NT2/D1 (cell line): ENCODE measurements around the gene ZNFX1.

ENCODE experiments used
- YY1 ChIP-seq: IDR thresholded peaks from 2 replicates; pipeline ENCODE4 v1.6.1; 2011; ENCODE audit not compliant: insufficient read length, insufficient read depth
- ZNF274 ChIP-seq: IDR thresholded peaks from 2 replicates; pipeline ENCODE4 v1.6.1; 2011; ENCODE audit warnings: mild to moderate bottlenecking, low read depth, low read length

GRCh38 chr20:49231471-49231870 lies 46.4 kb downstream of the ZNFX1 start:
- TF ChIP-seq YY1 (no peak), ZNF274 (no peak)
